Measurements from ENCODE around the gene APEX1. TPM values are rescaled to one million over a fixed set of nuclear protein-coding genes. Genes with fewer than 3 reads are reported as not detected.

The APEX1 gene
- total and polyA plus RNA-seq, 2 of the 8 experiments (the other 6 are each of a cell fraction or from before 2014, with no cell fraction given), result 384 to 700 TPM

DNA sequence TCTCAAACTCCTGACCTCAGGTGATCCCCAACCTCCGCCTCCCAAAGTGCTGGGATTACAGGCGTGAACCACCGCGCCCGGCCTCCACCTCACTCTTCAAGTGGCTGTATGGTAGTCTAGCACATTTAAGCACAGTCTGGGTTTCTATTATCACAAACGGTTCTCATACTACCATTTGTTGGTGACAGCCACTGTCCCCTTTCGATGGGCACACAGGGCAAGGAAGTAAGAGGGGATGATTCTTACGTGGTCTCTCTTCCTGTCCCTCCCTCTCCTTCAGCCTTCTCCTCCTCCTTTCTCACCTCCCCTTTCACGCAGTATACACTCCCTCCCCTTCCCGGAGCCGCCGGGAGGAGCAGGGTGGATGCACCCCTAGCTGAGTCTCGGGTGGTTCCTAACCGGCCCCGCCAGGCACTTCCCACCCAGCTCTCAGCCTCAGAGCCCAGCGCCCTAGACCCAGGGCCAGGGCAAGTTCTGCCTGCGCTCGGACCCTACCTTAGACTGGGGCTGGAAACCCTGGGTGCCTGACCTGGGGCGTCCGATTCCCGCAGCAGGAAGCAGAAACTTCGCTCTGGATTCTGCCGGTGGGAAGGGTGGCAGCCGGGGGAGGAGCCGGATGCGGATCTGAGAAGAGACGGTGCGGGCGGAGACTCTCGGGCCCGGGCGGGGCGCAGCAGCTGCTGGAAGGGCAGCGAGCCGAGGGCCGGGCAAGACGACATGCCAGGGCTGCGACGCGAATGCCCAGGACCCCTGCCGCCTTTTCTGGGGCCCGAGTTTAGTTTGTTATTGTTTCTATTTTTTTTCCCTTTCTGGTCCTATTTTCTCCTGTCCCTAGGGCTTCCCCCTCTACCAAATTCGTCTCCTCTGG, 41.9 kb upstream of the APEX1 start, which contains the start of gene TEP1 (continued):
- TF ChIP-seq CBX8 (IDR thresholded peaks at IDR 0.05; ENCODE audit: borderline replicate concordance, low read depth, low read length) (no peak), HDAC6 (IDR thresholded peaks at IDR 0.05; ENCODE audit: low read depth, low read length) (no peak), BACH1 (IDR thresholded peaks at IDR 0.05; ENCODE audit: low read length) (no peak), ATF3 (IDR thresholded peaks at IDR 0.05; ENCODE audit: insufficient read depth, low read depth, low read length) (no peak), NRF1 (IDR thresholded peaks at IDR 0.05; ENCODE audit: low read depth, low read length) (no peak), RAD21 (IDR thresholded peaks at IDR 0.05 in 1 of 2, conservative IDR thresholded peaks at IDR 0.05 in 1 of 2; ENCODE audit: low read depth in 2 of 2, low read length in 2 of 2) (no peak), TEAD4 (IDR thresholded peaks at IDR 0.05; ENCODE audit: low read depth, low read length) (no peak), EZH2 (IDR thresholded peaks at IDR 0.05; ENCODE audit: low read depth, low read length, severe bottlenecking) (no peak), EGR1 (IDR thresholded peaks at IDR 0.05; ENCODE audit: borderline replicate concordance, low read depth, low read length) (no peak), FOSL1 (IDR thresholded peaks at IDR 0.05; ENCODE audit: insufficient read depth, low read depth, low read length) (no peak), BCL11A (IDR thresholded peaks at IDR 0.05; ENCODE audit: low read depth in 2 of 2, low read length in 2 of 2) (no peak), POLR2AphosphoS5 (IDR thresholded peaks at IDR 0.05; ENCODE audit: low read depth, low read length) (no peak), CEBPB (IDR thresholded peaks at IDR 0.05; ENCODE audit: low read depth, low read length) (no peak), RNF2 (IDR thresholded peaks at IDR 0.05; ENCODE audit: borderline replicate concordance, low read depth, low read length, missing control alignments, poor library complexity, severe bottlenecking) (no peak), ATF2 (IDR thresholded peaks at IDR 0.05; ENCODE audit: low read length) (no peak), SUZ12 (IDR thresholded peaks at IDR 0.05; ENCODE audit: low read length) (no peak), SIN3A (conservative IDR thresholded peaks at IDR 0.05 in 1 of 2, IDR thresholded peaks at IDR 0.05 in 1 of 2; ENCODE audit: low read depth in 1 of 2, low read length in 2 of 2) (peak in 1 of 2 experiments; percentile 62; a peak in 1 of 4 replicates), JUND (IDR thresholded peaks at IDR 0.05; ENCODE audit: low read length) (no peak), RFX5 (IDR thresholded peaks at IDR 0.05; ENCODE audit: borderline replicate concordance, low read depth, low read length) (no peak)
- TF ChIP-seq, protein P1, sequence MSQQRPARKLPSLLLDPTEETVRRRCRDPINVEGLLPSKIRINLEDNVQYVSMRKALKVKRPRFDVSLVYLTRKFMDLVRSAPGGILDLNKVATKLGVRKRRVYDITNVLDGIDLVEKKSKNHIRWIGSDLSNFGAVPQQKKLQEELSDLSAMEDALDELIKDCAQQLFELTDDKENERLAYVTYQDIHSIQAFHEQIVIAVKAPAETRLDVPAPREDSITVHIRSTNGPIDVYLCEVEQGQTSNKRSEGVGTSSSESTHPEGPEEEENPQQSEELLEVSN (IDR thresholded peaks at IDR 0.05), result no peak
